ENCODE results near the gene MRPS22.

MRPS22 gene

GRCh38 chr3:139339219-139339906, 4.5 kb upstream of the MRPS22 start:
- no peak for TF ChIP-seq CTCF (conservative IDR thresholded peaks at IDR 0.05)

GRCh38 chr3:139340784-139341183, 3.0 kb upstream of the MRPS22 start:
- TF ChIP-seq CTCF (conservative IDR thresholded peaks at IDR 0.05) = no peak
- no peak overlapping the region for H3K27ac ChIP-seq

More at GRCh38 chr3:139339219-139339906, 4.5 kb upstream of the MRPS22 start:
- H3K27ac ChIP-seq = no peak overlapping the region

GRCh38 chr3:139342054-139342453, 1.8 kb upstream of the MRPS22 start:
- TF ChIP-seq CTCF (conservative IDR thresholded peaks at IDR 0.05) = no peak
- H3K27ac ChIP-seq = no peak overlapping the region

GRCh38 chr3:139346771-139347170, 3.0 kb downstream of the MRPS22 start:
- no peak for TF ChIP-seq CTCF (conservative IDR thresholded peaks at IDR 0.05)

GRCh38 chr3:139353920-139354556, 10.2 kb downstream of the MRPS22 start:
- peak; percentile 91 for TF ChIP-seq CTCF (conservative IDR thresholded peaks at IDR 0.05)
- H3K27ac ChIP-seq = no peak overlapping the region

More at GRCh38 chr3:139346771-139347170, 3.0 kb downstream of the MRPS22 start:
- H3K27ac ChIP-seq = no peak overlapping the region

- no peak for TF ChIP-seq CTCF (conservative IDR thresholded peaks at IDR 0.05)
- H3K27ac ChIP-seq = no peak overlapping the region
Observed at GRCh38 chr3:139354661-139355060, 10.8 kb downstream of the MRPS22 start.

GRCh38 chr3:139355476-139355875, 11.7 kb downstream of the MRPS22 start:
- no peak overlapping the region for H3K27ac ChIP-seq
- TF ChIP-seq CTCF (conservative IDR thresholded peaks at IDR 0.05) = no peak

All from VCaP (cell line).